ENCODE results near the gene RPP30.
A peak's percentile ranks its signal among the peaks of the same experiment; 100 is the strongest.
"Not testable (repeated sequence)": the region's sequence is repeated elsewhere in the genome, so short reads cannot be mapped to it uniquely, and the experiment has no call there.

The RPP30 gene

GRCh38 chr10:90872648-90873020, 860 bp downstream of the RPP30 start:
- no peak for DNase-seq

- no peak for DNase-seq
Observed at GRCh38 chr10:90879062-90879461, 7.3 kb downstream of the RPP30 start.

- peak; percentile 53 for DNase-seq
Observed at GRCh38 chr10:90880059-90880719, 8.4 kb downstream of the RPP30 start.

GRCh38 chr10:90884431-90884830, 12.7 kb downstream of the RPP30 start:
- peak; percentile 12 for DNase-seq

- DNase-seq, result peak; percentile 71
Observed at GRCh38 chr10:90885176-90885575, 13.4 kb downstream of the RPP30 start.

- DNase-seq, result no peak
Observed at GRCh38 chr10:90887555-90887954, 15.8 kb downstream of the RPP30 start.

GRCh38 chr10:90888387-90888786, 16.6 kb downstream of the RPP30 start:
- DNase-seq, result no peak

- peak; percentile 5 for DNase-seq
Observed at GRCh38 chr10:90889636-90890035, 17.9 kb downstream of the RPP30 start.

- no peak for DNase-seq
Observed at GRCh38 chr10:90890347-90890746, 18.6 kb downstream of the RPP30 start.

- DNase-seq, result no peak
Observed at GRCh38 chr10:90893190-90893589, 21.4 kb downstream of the RPP30 start.

GRCh38 chr10:90896916-90897315, 25.1 kb downstream of the RPP30 start:
- DNase-seq, result not testable (repeated sequence)

GRCh38 chr10:90905925-90906324, 34.2 kb downstream of the RPP30 start:
- no peak for DNase-seq

GRCh38 chr10:90906596-90906995, 34.8 kb downstream of the RPP30 start:
- DNase-seq, result no peak

- peak; percentile 77 for DNase-seq
Observed at GRCh38 chr10:90911133-90912051, 39.6 kb downstream of the RPP30 start.

- DNase-seq, result no peak
Observed at GRCh38 chr10:90912174-90912573, 40.4 kb downstream of the RPP30 start.

- no peak for DNase-seq
Observed at GRCh38 chr10:90912854-90913479, 41.2 kb downstream of the RPP30 start.

- no peak for DNase-seq
Observed at GRCh38 chr10:90913774-90914420, 42.1 kb downstream of the RPP30 start.

- DNase-seq, result no peak
Observed at GRCh38 chr10:90914992-90915765, 43.4 kb downstream of the RPP30 start.

- no peak for DNase-seq
Observed at GRCh38 chr10:90915766-90916075, 43.9 kb downstream of the RPP30 start.

GRCh38 chr10:90916392-90917237, 44.8 kb downstream of the RPP30 start:
- DNase-seq, result no peak

- no peak for DNase-seq
Observed at GRCh38 chr10:90917238-90917967, 45.6 kb downstream of the RPP30 start.
